PC-9 (cell line): Measurements from ENCODE around the gene MAGI2. TPM values are rescaled to one million over a fixed set of nuclear protein-coding genes. Genes with fewer than 3 reads are reported as not detected.

Source experiments
- BruUV-seq: library from RNA; stranded (reverse); fragments of 400-500 nt; replicated peaks from 2 replicates; lab custom pipeline; 2021; lab: Mats Ljungman, UMichigan
- CTCF ChIA-PET: fragments of 300-600 bp; sonication (Branson Sonifier 250); formaldehyde crosslinking; loops from one replicate; lab custom pipeline; 2022; ENCODE audit warnings: antibody characterized with exemption; lab: Charles Lee
- POLR2A ChIA-PET: fragments of 300-600 bp; sonication (Branson Sonifier 250); formaldehyde crosslinking; loops from one replicate; lab custom pipeline; 2022; ENCODE audit warnings: antibody characterized with exemption; ENCODE audit not compliant: unreplicated experiment; lab: Charles Lee
- DNase-seq, 2 experiments: peaks; one replicate each; pipeline versions ENCODE4 v3.0.0 to v3.0.0-alpha.2; 2015 to 2022; ENCODE audit warnings: mixed read lengths in 1 of 2
- H2AFZ ChIP-seq: fragments of 200-600 bp; sonication (generic); 2 replicates; pipeline ENCODE4 v1.8.1; 2017; ENCODE audit warnings: antibody characterized with exemption
- H3F3A ChIP-seq: fragments of 200-600 bp; sonication (generic); 2 replicates; pipeline ENCODE4 v1.8.1; 2017; ENCODE audit warnings: antibody characterized with exemption, mild to moderate bottlenecking, low read depth; ENCODE audit not compliant: insufficient read depth
- H3K27ac ChIP-seq: fragments of 200-600 bp; sonication (generic); 2 replicates; pipeline ENCODE4 v1.6.1; 2016; ENCODE audit warnings: mixed run types
- H3K27me3 ChIP-seq: fragments of 200-600 bp; sonication (generic); 2 replicates; pipeline ENCODE4 v1.6.1; 2016; ENCODE audit warnings: low read depth, mixed run types; ENCODE audit not compliant: insufficient read depth
- H3K36me3 ChIP-seq: fragments of 200-600 bp; sonication (generic); 2 replicates; pipeline ENCODE4 v1.6.1; 2016; ENCODE audit warnings: low read depth, mixed run types
- H3K4me1 ChIP-seq: fragments of 200-600 bp; sonication (generic); replicated peaks from 2 replicates; pipeline ENCODE4 v1.6.1; 2016; ENCODE audit warnings: mixed run types; ENCODE audit not compliant: insufficient read depth
- H3K4me2 ChIP-seq: fragments of 200-600 bp; sonication (generic); 2 replicates; pipeline ENCODE4 v1.6.1; 2017; ENCODE audit warnings: mixed run types
- H3K4me3 ChIP-seq: fragments of 200-600 bp; sonication (generic); 2 replicates; pipeline ENCODE4 v1.6.1; 2016; ENCODE audit warnings: mixed run types
- H3K79me2 ChIP-seq: fragments of 200-600 bp; sonication (generic); 2 replicates; pipeline ENCODE4 v1.6.1; 2017; ENCODE audit warnings: low read depth, mixed run types
- H3K9me2 ChIP-seq: fragments of 200-600 bp; sonication (generic); 2 replicates; pipeline ENCODE4 v1.8.1; 2017; ENCODE audit warnings: mild to moderate bottlenecking; ENCODE audit not compliant: insufficient read depth
- H3K9me3 ChIP-seq: fragments of 200-600 bp; sonication (generic); 2 replicates; pipeline ENCODE4 v1.8.1; 2016; ENCODE audit warnings: low read depth; ENCODE audit not compliant: insufficient read depth
- H4K20me1 ChIP-seq: fragments of 200-600 bp; sonication (generic); 2 replicates; pipeline ENCODE4 v1.8.1; 2017; ENCODE audit not compliant: insufficient read depth
- CTCF ChIP-seq: fragments of 200-600 bp; sonication (generic); conservative IDR thresholded peaks from 2 replicates; pipeline ENCODE4 v1.6.1; 2017; ENCODE audit warnings: mixed run types, antibody characterized with exemption, mild to moderate bottlenecking, moderate library complexity
- EZH2 ChIP-seq: fragments of 200-600 bp; sonication (generic); IDR thresholded peaks from 2 replicates; pipeline ENCODE4 v1.8.0; 2017; ENCODE audit warnings: antibody characterized with exemption, low read depth
- intact Hi-C: fragments of 100-400 bp; cut with micrococcal nuclease; formaldehyde crosslinking; loops from one replicate; pipeline ENCODE4 v1.10.0; 2022; ENCODE audit not compliant: unreplicated experiment
- total RNA-seq: library from RNA; stranded (reverse); gene quantifications from 2 replicates; pipeline ENCODE4 v1.2.3, GENCODE V29; 2021

The MAGI2 gene
- total RNA-seq, 1 experiment from 2014 or later, result 0.92 TPM

- no TSS peak for BruUV-seq
- no peak overlapping the region for H2AFZ ChIP-seq
- H4K20me1 ChIP-seq, result no peaks in the 10 kb centered on the region
- H3K27me3 ChIP-seq, result no peaks in the 10 kb centered on the region
- H3K36me3 ChIP-seq, result no peaks in the 10 kb centered on the region
- H3F3A ChIP-seq, result peaks cover 5% of the 10 kb centered on the region; the same call in 1 of the 2 replicates
- no peak for TF ChIP-seq EZH2
- TF ChIP-seq CTCF, result no peak
- ChIA-PET CTCF (interaction anchor here (0.6 kb wide), 1 partner anchor 15 kb away, joined by 5 read pairs; no protein-coding TSS in a partner anchor), POLR2A (no interaction called here)
- H3K27ac ChIP-seq, result no peak overlapping the region
- H3K4me1 ChIP-seq, result peaks cover 20% of the 10 kb centered on the region
- no peaks in the 10 kb centered on the region for H3K9me3 ChIP-seq
- intact Hi-C loops, result no loop called here
- no peak overlapping the region for H3K4me2 ChIP-seq
- H3K79me2 ChIP-seq, result no peaks in the 10 kb centered on the region
- H3K4me3 ChIP-seq, result no peak overlapping the region
- no peaks in the 10 kb centered on the region for H3K9me2 ChIP-seq
- DNase-seq, result no peak
Observed at GRCh38 chr7:77985974-77986339, 1467.5 kb downstream of the MAGI2 start.

- H3K9me3 ChIP-seq, result no peaks in the 10 kb centered on the region
- no peak overlapping the region for H3K27ac ChIP-seq
- H3F3A ChIP-seq, result peaks cover 5% of the 10 kb centered on the region; the same call in 1 of the 2 replicates
- TF ChIP-seq CTCF (no peak), EZH2 (no peak)
- H2AFZ ChIP-seq, result no peak overlapping the region
- no peak for DNase-seq
- CTCF ChIA-PET, result interaction anchor here (0.6 kb wide), 1 partner anchor 14 kb away, joined by 5 read pairs; no protein-coding TSS in a partner anchor
- peaks cover 20% of the 10 kb centered on the region for H3K4me1 ChIP-seq
- no peaks in the 10 kb centered on the region for H3K27me3 ChIP-seq
- H3K9me2 ChIP-seq, result no peaks in the 10 kb centered on the region
- intact Hi-C loops, result no loop called here
- no peak overlapping the region for H3K4me2 ChIP-seq
- no peaks in the 10 kb centered on the region for H4K20me1 ChIP-seq
- H3K79me2 ChIP-seq, result no peaks in the 10 kb centered on the region
- no peak overlapping the region for H3K4me3 ChIP-seq
- BruUV-seq, result no TSS peak
- POLR2A ChIA-PET, result no interaction called here
- H3K36me3 ChIP-seq, result no peaks in the 10 kb centered on the region
Observed at GRCh38 chr7:77985232-77985973, 1468.1 kb downstream of the MAGI2 start.

- no peak overlapping the region for H3K4me2 ChIP-seq
- intact Hi-C loops, result no loop called here
- no TSS peak for BruUV-seq
- no peaks in the 10 kb centered on the region for H3K9me2 ChIP-seq
- H3K9me3 ChIP-seq, result no peaks in the 10 kb centered on the region
- H3K36me3 ChIP-seq, result no peaks in the 10 kb centered on the region
- TF ChIP-seq EZH2, result no peak
- H3F3A ChIP-seq, result peaks cover 5% of the 10 kb centered on the region; the same call in 1 of the 2 replicates
- H3K79me2 ChIP-seq, result no peaks in the 10 kb centered on the region
- DNase-seq, result no peak
- H4K20me1 ChIP-seq, result no peaks in the 10 kb centered on the region
- H3K27me3 ChIP-seq, result no peaks in the 10 kb centered on the region
- POLR2A ChIA-PET, result no interaction called here
- H3K27ac ChIP-seq, result no peak overlapping the region
- peaks cover 10% of the 10 kb centered on the region for H3K4me1 ChIP-seq
- no peak overlapping the region for H3K4me3 ChIP-seq
- CTCF ChIA-PET, result interaction anchor here (0.6 to 1.1 kb wide), 2 partner anchors 36 to 259 kb away, joined by 4 to 7 read pairs; no protein-coding TSS in a partner anchor
- no peak overlapping the region for H2AFZ ChIP-seq
Observed at GRCh38 chr7:77983973-77984372, 1469.5 kb downstream of the MAGI2 start.
